Mesodermal cell (in vitro differentiated cells): Measurements from ENCODE around the gene PLXDC1.
"Not testable (repeated sequence)": the region's sequence is repeated elsewhere in the genome, so short reads cannot be mapped to it uniquely, and the experiment has no call there.

Experiments used
- H3K27ac ChIP-seq: 2 replicates; pipeline ENCODE4 v1.7.0; 2013; ENCODE audit warnings: mild to moderate bottlenecking, low read depth, low read length, moderate library complexity; ENCODE audit not compliant: severe bottlenecking
- H3K36me3 ChIP-seq: 2 replicates; pipeline ENCODE4 v1.7.1; 2013; ENCODE audit warnings: mild to moderate bottlenecking, low read length, moderate library complexity; ENCODE audit not compliant: control insufficient read depth, insufficient read depth
- H3K4me1 ChIP-seq: one replicate; pipeline ENCODE4 v1.7.1; 2013; ENCODE audit warnings: mild to moderate bottlenecking, low read length; ENCODE audit not compliant: insufficient read depth, control insufficient read depth, poor library complexity, severe bottlenecking
- H3K4me3 ChIP-seq: 2 replicates; pipeline ENCODE4 v1.7.0; 2013; ENCODE audit warnings: low read length, control low read depth, mild to moderate bottlenecking; ENCODE audit not compliant: insufficient read depth, poor library complexity, severe bottlenecking; ENCODE audit errors: extremely low read depth
- H3K9me3 ChIP-seq: 2 replicates; pipeline ENCODE4 v1.7.1; 2013; ENCODE audit warnings: mild to moderate bottlenecking, low read length, moderate library complexity; ENCODE audit not compliant: control insufficient read depth
- WGBS, 2 experiments: methylation state at CpG; one replicate each; pipeline ENCODE4 v1.1.5; 2013; ENCODE audit warnings: missing lambda C conversion rate in 2 of 2; ENCODE audit not compliant: insufficient coverage in 2 of 2; 5-methylcytosine and 5-hydroxymethylcytosine counted together

PLXDC1 gene

DNA sequence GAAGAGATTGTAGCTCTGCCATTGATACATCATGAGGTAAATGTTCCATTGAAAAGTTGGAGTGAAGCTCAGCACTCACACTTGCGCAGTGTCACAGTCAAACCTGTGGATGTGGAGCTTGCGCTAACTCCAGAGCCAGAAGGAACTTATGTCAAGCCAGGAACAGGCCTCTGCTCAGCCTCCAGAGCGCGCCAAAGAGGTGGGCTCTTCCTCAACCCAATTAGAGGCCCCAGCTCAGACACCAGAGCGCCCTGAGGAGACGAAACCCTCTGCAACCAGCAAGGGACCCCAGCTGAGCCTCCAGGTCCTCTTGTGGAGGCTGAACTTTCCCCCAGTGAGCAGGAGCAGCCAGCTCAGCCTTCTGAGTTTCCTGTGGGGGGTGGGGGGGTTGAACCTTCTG is 122.7 kb downstream of the PLXDC1 start:
- Histone ChIP-seq H3K36me3 (no peaks in the 10 kb centered on the region), H3K27ac (no peak overlapping the region)
- WGBS, 2 experiments = 92 to 95% methylated on average over 3 to 5 of the region's 6 CpGs

DNA sequence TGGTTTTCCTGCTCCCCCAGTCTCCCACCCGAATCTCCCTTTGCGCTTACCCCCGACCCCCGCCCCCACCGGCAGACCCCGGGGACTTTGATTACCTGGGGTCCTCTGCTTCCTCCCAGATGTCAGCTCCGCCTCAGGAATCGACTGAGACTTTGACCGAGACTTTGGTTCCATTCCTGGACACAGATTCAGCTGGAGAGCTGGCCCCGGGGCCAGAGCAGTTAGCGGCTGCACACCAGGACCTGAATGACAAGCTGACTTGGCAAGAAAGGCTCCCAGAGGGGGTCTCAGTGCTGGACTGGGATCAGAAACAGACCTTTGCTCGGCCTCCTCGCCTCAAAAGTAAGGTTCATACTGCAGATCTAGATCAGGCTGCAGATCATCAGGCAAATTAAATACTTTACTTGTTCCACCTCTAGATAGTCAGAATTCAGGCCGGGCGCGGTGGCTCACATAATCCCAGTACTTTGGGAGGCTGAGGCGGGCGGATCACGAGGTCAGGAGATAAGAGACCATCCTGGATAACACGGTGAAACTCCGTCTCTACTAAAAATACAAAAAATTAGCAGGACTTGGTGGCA is 123.9 kb downstream of the PLXDC1 start:
- Histone ChIP-seq H3K4me3 (peak overlapping the region; percentile 26), H3K27ac (no peak overlapping the region), H3K9me3 (no peaks in the 10 kb centered on the region), H3K4me1 (peaks cover 9% of the 10 kb centered on the region), H3K36me3 (no peaks in the 10 kb centered on the region)
- 44 to 54% methylated on average over 18 to 21 of the region's 21 CpGs for WGBS, 2 experiments

More for the DNA sequence above, 122.7 kb downstream of the PLXDC1 start:
- H3K4me1 ChIP-seq = peaks cover 9% of the 10 kb centered on the region
- no peaks in the 10 kb centered on the region for H3K9me3 ChIP-seq
- H3K4me3 ChIP-seq = no peak overlapping the region

DNA sequence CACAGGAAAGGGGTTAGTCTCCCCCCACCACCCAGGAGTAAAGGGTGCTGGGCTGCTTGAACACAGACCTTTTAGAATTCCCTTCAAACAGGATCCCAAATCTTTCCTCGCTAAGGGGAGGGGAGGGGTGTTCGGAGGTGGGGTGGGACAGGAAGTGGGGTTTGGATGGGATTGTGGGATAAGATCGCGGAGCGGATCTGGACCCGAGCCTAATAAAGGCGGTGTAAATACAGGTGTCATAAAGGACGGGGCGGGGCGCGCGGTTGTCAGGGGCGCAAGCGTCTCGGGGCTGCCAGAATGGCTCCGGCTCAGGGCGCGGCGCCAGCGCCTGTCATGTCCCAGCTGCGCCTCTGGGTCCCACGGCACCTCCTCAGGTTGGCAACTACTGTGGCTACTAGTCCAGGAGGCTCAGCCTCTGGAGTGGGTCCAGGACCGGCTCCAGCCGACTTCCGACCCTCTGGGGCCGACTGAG is 124.4 kb downstream of the PLXDC1 start:
- Histone ChIP-seq H3K4me1 (peaks cover 9% of the 10 kb centered on the region), H3K36me3 (no peaks in the 10 kb centered on the region), H3K4me3 (peak overlapping the region; percentile 26), H3K27ac (no peak overlapping the region), H3K9me3 (no peaks in the 10 kb centered on the region)
- 5% methylated on average over 23 to 25 of the region's 26 CpGs for whole genome bisulfite sequencing, 2 experiments

GRCh38 chr17:39026346-39026745 is 125.1 kb downstream of the PLXDC1 start:
- not testable (repeated sequence) for H3K4me3 ChIP-seq, H3K4me1 ChIP-seq, H3K9me3 ChIP-seq, H3K27ac ChIP-seq, H3K36me3 ChIP-seq
- 77 to 97% methylated on average over 9 to 12 of the region's 13 CpGs for WGBS, 2 experiments

- H3K4me1 ChIP-seq = peaks cover 17% of the 10 kb centered on the region
- whole genome bisulfite sequencing, 2 experiments = 60 to 100% methylated on average over 1 of the region's 6 CpGs
- H3K4me3 ChIP-seq = no peak overlapping the region
- H3K9me3 ChIP-seq = no peaks in the 10 kb centered on the region
- H3K36me3 ChIP-seq = no peaks in the 10 kb centered on the region
- no peak overlapping the region for H3K27ac ChIP-seq
Measured at GRCh38 chr17:39022924-39023323, 128.5 kb downstream of the PLXDC1 start.

GRCh38 chr17:39020037-39020436 is 131.4 kb downstream of the PLXDC1 start:
- 100% methylated on average over 1 of the region's 6 CpGs; no CpG with 5 or more reads in 1 of the 2 experiments for WGBS, 2 experiments
- H3K27ac ChIP-seq, H3K9me3 ChIP-seq, H3K36me3 ChIP-seq, H3K4me3 ChIP-seq: not testable (repeated sequence)
- peaks cover 14% of the 10 kb centered on the region for H3K4me1 ChIP-seq

DNA sequence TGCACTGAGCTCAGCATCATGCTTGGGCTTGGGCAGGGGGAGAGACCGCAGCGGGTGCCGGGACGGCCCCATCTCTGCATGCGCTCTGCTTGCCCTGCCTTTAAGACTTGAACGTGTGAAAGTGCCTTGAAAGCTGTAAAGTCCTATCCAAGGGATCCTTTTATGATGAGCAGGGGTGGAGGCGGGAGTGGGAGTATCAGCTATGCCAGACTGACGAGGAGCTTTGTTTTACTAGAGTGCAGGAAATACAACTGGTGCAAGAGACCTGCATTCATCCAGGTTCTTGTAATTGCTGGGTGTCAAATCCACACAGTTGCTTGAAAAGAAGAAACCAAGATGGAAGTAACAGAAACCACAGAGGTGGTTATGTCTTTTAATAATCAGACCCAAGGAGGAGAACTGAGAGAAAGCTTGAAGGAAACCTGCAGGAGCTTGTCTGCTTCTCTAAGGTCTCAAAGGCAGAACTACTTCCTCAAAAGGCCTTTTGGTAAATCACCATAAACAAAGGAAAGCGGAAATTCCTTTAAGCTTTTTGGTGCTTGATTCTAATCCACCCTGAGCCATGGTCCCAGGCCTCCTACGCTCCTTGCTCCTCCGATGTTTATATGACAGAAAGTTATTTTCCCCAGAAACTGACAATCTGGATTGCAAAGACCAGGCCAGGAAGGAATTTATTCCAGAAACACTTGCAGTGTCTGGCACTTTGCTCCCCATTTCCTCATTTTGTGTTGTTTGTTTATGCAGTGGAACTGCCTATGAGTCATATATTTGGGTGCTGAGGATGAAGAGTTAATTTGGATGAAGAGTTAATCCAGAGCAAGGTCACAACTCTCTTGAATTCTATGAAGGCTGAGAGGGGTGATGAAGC is 132.9 kb downstream of the PLXDC1 start:
- H3K4me3 ChIP-seq = no peak overlapping the region
- peaks cover 23% of the 10 kb centered on the region for H3K4me1 ChIP-seq
- peak overlapping the region; percentile 63 for H3K27ac ChIP-seq
- no peaks in the 10 kb centered on the region for H3K36me3 ChIP-seq
- WGBS, 2 experiments = 64 to 73% methylated on average over 6 to 9 of the region's 11 CpGs
- no peaks in the 10 kb centered on the region for H3K9me3 ChIP-seq

GRCh38 chr17:39016193-39017153 is 135.0 kb downstream of the PLXDC1 start:
- H3K4me3 ChIP-seq = no peak overlapping the region
- H3K4me1 ChIP-seq = peaks cover 23% of the 10 kb centered on the region
- H3K36me3 ChIP-seq = no peaks in the 10 kb centered on the region
- H3K27ac ChIP-seq = no peak overlapping the region
- WGBS, 2 experiments = 93 to 98% methylated on average over 4 to 6 of the region's 9 CpGs
- H3K9me3 ChIP-seq = no peaks in the 10 kb centered on the region

- WGBS, 2 experiments = 97 to 100% methylated on average over 7 to 11 of the region's 11 CpGs
- H3K4me1 ChIP-seq = peaks cover 23% of the 10 kb centered on the region
- H3K9me3 ChIP-seq = no peaks in the 10 kb centered on the region
- H3K36me3 ChIP-seq = no peaks in the 10 kb centered on the region
- no peak overlapping the region for H3K27ac ChIP-seq
- no peak overlapping the region for H3K4me3 ChIP-seq
Measured at GRCh38 chr17:39015546-39015935, 135.9 kb downstream of the PLXDC1 start.

- Histone ChIP-seq H3K27ac (peak overlapping the region; percentile 59), H3K4me1 (peaks cover 23% of the 10 kb centered on the region), H3K4me3 (no peak overlapping the region), H3K9me3 (no peaks in the 10 kb centered on the region), H3K36me3 (no peaks in the 10 kb centered on the region)
- 88 to 97% methylated on average over 7 to 9 of the region's 13 CpGs for WGBS, 2 experiments
Measured at GRCh38 chr17:39014795-39015545, 136.5 kb downstream of the PLXDC1 start.
